Measurements from ENCODE around the gene HEPHL1. TPM values are rescaled to one million over a fixed set of nuclear protein-coding genes. Genes with fewer than 3 reads are reported as not detected.

Gene HEPHL1
- total RNA-seq, 2 donors from 2014 or later: 0.09 to 0.17 TPM

DNA sequence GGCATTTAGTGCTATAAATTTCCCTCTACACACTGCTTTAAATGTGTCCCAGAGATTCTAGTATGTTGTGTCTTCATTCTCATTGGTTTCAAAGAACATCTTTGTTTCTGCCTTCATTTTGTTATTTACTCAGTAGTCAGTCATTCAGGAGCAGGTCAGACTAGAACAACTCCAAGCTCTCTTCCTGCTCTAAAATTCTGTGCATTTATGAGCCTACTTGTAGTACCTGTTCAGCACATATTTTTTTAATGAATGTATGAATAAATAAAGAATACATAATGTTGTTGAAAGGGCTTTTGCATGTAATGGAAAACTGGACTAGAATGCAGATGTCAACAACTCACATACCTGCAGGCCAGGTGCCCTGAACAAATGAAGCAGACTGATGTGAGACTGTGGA, 13.7 kb upstream of the HEPHL1 start:
- no peaks in the 10 kb centered on the region for H3K9me3 ChIP-seq
- DNase-seq (ENCODE audit: low spot score): no peak
- no peak overlapping the region for H3K27ac ChIP-seq
- H3K36me3 ChIP-seq: no peaks in the 10 kb centered on the region
- H3K4me1 ChIP-seq (replicated peaks): no peaks in the 10 kb centered on the region
- TF ChIP-seq POLR2A (IDR thresholded peaks at IDR 0.05) (no peak), POLR2AphosphoS5 (IDR thresholded peaks at IDR 0.05) (no peak), CTCF (IDR thresholded peaks at IDR 0.05) (no peak)
- intact Hi-C loops (cut with DNase I): no loop called here
- H3K4me3 ChIP-seq: no peak overlapping the region
- no peaks in the 10 kb centered on the region for H3K27me3 ChIP-seq (replicated peaks; ENCODE audit: insufficient read depth)

GRCh38 chr11:94007906-94008305, 13.2 kb upstream of the HEPHL1 start:
- H3K4me3 ChIP-seq: no peak overlapping the region
- no peaks in the 10 kb centered on the region for H3K27me3 ChIP-seq (replicated peaks; ENCODE audit: insufficient read depth)
- intact Hi-C loops (cut with DNase I): no loop called here
- no peaks in the 10 kb centered on the region for H3K9me3 ChIP-seq
- no peak overlapping the region for H3K27ac ChIP-seq
- no peaks in the 10 kb centered on the region for H3K36me3 ChIP-seq
- DNase-seq (ENCODE audit: low spot score): no peak
- no peaks in the 10 kb centered on the region for H3K4me1 ChIP-seq (replicated peaks)
- WGBS: 69% methylated on average over 4 of the region's 4 CpGs
- TF ChIP-seq POLR2AphosphoS5 (IDR thresholded peaks at IDR 0.05) (no peak), POLR2A (IDR thresholded peaks at IDR 0.05) (no peak)

DNA sequence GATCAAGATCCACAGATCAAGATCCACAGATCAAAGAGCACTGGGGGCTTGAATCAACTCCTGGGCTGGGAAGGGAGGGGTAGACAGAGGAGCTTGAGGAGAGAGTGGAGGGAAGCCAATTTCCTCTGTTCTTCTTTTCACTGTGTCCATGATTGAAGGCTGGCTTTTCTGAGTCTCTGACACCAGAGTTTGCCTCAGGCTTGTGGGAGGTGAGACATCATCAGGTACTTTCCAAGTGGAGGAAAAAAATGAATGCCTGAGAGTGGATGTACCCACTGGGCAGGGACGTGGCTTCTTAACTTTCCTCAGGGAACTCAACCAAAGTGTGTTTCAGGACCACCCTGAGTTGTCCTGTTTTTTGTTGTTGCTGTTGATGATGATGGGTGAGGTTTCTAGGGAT, 11.0 kb upstream of the HEPHL1 start:
- TF ChIP-seq POLR2AphosphoS5 (IDR thresholded peaks at IDR 0.05): no peak
- TF ChIP-seq CTCF (IDR thresholded peaks at IDR 0.05): no peak
- TF ChIP-seq POLR2A (IDR thresholded peaks at IDR 0.05): no peak
- intact Hi-C loops (cut with DNase I): no loop called here
- 64% methylated on average over 1 of the region's 1 CpG for WGBS
- Histone ChIP-seq H3K4me1 (replicated peaks) (no peaks in the 10 kb centered on the region), H3K27me3 (replicated peaks; ENCODE audit: insufficient read depth) (no peaks in the 10 kb centered on the region), H3K36me3 (no peaks in the 10 kb centered on the region), H3K27ac (no peak overlapping the region), H3K9me3 (no peaks in the 10 kb centered on the region), H3K4me3 (no peak overlapping the region)
- no peak for DNase-seq (ENCODE audit: low spot score)

- TF ChIP-seq POLR2A (IDR thresholded peaks at IDR 0.05) (no peak), POLR2AphosphoS5 (IDR thresholded peaks at IDR 0.05) (no peak), CTCF (IDR thresholded peaks at IDR 0.05) (no peak)
- H3K9me3 ChIP-seq: no peaks in the 10 kb centered on the region
- intact Hi-C loops (cut with DNase I): no loop called here
- H3K36me3 ChIP-seq: no peaks in the 10 kb centered on the region
- H3K27me3 ChIP-seq (replicated peaks; ENCODE audit: insufficient read depth): no peaks in the 10 kb centered on the region
- no peak for DNase-seq (ENCODE audit: low spot score)
- no peak overlapping the region for H3K4me3 ChIP-seq
- no peaks in the 10 kb centered on the region for H3K4me1 ChIP-seq (replicated peaks)
- 76% methylated on average over 3 of the region's 3 CpGs for WGBS
- no peak overlapping the region for H3K27ac ChIP-seq
These were observed 9.7 kb upstream of the HEPHL1 start for GRCh38 chr11:94011478-94011877.

- intact Hi-C loops (cut with DNase I): no loop called here
- DNase-seq (ENCODE audit: low spot score): no peak
- TF ChIP-seq POLR2A (IDR thresholded peaks at IDR 0.05) (no peak), CTCF (IDR thresholded peaks at IDR 0.05) (no peak), POLR2AphosphoS5 (IDR thresholded peaks at IDR 0.05) (no peak)
These were observed 3.7 kb upstream of the HEPHL1 start for GRCh38 chr11:94017446-94017845.

More at GRCh38 chr11:94017446-94017845, 3.7 kb upstream of the HEPHL1 start:
- H3K36me3 ChIP-seq: no peaks in the 10 kb centered on the region
- H3K4me1 ChIP-seq (replicated peaks): no peaks in the 10 kb centered on the region
- no peaks in the 10 kb centered on the region for H3K9me3 ChIP-seq
- H3K4me3 ChIP-seq: no peak overlapping the region
- H3K27ac ChIP-seq: no peak overlapping the region
- H3K27me3 ChIP-seq (replicated peaks; ENCODE audit: insufficient read depth): no peaks in the 10 kb centered on the region
